H1 (cell line): Measurements from ENCODE around the gene SSX2IP. TPM values are rescaled to one million over a fixed set of nuclear protein-coding genes. Genes with fewer than 3 reads are reported as not detected.

ENCODE experiments used
- CTCF ChIA-PET: fragments of 300-600 bp; sonication (Branson Sonifier 250); formaldehyde crosslinking; loops from one replicate; lab custom pipeline; 2021; ENCODE audit not compliant: partially characterized antibody; lab: Charles Lee
- POLR2A ChIA-PET: fragments of 300-600 bp; sonication (Branson Sonifier 250); formaldehyde crosslinking; loops from one replicate; lab custom pipeline; 2021; ENCODE audit warnings: inconsistent platforms; ENCODE audit not compliant: partially characterized antibody; lab: Charles Lee
- DNase-seq, 2 experiments: peaks; one replicate each; pipeline versions ENCODE4 v3.0.0 to v3.0.0-alpha.2; 2010 to 2022; ENCODE audit warnings: low spot score in 2 of 2, low read depth in 1 of 2, mixed read lengths in 1 of 2
- FAIRE-seq: peaks from 2 replicates; lab custom pipeline; 2011; peaks lifted over from hg19 to GRCh38; lab: Jason Lieb, UNC
- H2AFZ ChIP-seq: 2 replicates; pipeline ENCODE4 v1.8.1; 2012; ENCODE audit warnings: low read length, inconsistent platforms
- H2AK5ac ChIP-seq: 2 replicates; pipeline ENCODE4 v1.6.1; 2013; ENCODE audit warnings: low read depth, low read length
- H2BK120ac ChIP-seq: replicated peaks from 2 replicates; pipeline ENCODE3; 2013; ENCODE audit warnings: low read depth, low read length, inconsistent platforms
- H2BK12ac ChIP-seq: 2 replicates; pipeline ENCODE4 v1.6.1; 2013; ENCODE audit warnings: low read depth, low read length
- H2BK15ac ChIP-seq: 2 replicates; pipeline ENCODE4 v1.6.1; 2013; ENCODE audit warnings: low read length
- H2BK20ac ChIP-seq: 2 replicates; pipeline ENCODE4 v1.6.1; 2013; ENCODE audit warnings: low read length
- H2BK5ac ChIP-seq: 2 replicates; pipeline ENCODE4 v1.6.1; 2013; ENCODE audit warnings: low read depth, low read length
- H3K14ac ChIP-seq: 2 replicates; pipeline ENCODE4 v1.6.1; 2013; ENCODE audit warnings: inconsistent platforms; ENCODE audit not compliant: insufficient read length
- H3K18ac ChIP-seq: 2 replicates; pipeline ENCODE4 v1.6.1; 2013; ENCODE audit warnings: low read length; ENCODE audit errors: extremely low read depth
- H3K23ac ChIP-seq: 2 replicates; pipeline ENCODE4 v1.6.1; 2013; ENCODE audit warnings: inconsistent platforms; ENCODE audit not compliant: insufficient read length
- H3K23me2 ChIP-seq: 2 replicates; pipeline ENCODE4 v1.6.1; 2013; ENCODE audit warnings: low read depth, low read length
- H3K27ac ChIP-seq: 2 replicates; pipeline ENCODE4 v1.6.1; 2011; ENCODE audit warnings: low read depth, low read length, inconsistent platforms
- H3K27me3 ChIP-seq, 4 experiments: replicated peaks in 1 of 4; 1 replicate in 1 of 4; 2 replicates in 3 of 4; pipeline versions ENCODE4 v1.6.1 to v1.8.1; 2011 to 2013; ENCODE audit warnings: low read length in 3 of 4, mild to moderate bottlenecking in 3 of 4, inconsistent platforms in 2 of 4, mixed read lengths in 2 of 4, moderate library complexity in 1 of 4; ENCODE audit not compliant: control insufficient read depth in 3 of 4, insufficient read depth in 3 of 4; ENCODE audit errors: extremely low read depth in 1 of 4
- H3K36me3 ChIP-seq, 4 experiments: 2 replicates each; pipeline versions ENCODE4 v1.6.1 to v1.8.1; 2011 to 2013; ENCODE audit warnings: mild to moderate bottlenecking in 4 of 4, low read length in 3 of 4, moderate library complexity in 2 of 4, control low read depth in 1 of 4, inconsistent platforms in 1 of 4; ENCODE audit not compliant: insufficient read depth in 4 of 4, control insufficient read depth in 2 of 4
- H3K4ac ChIP-seq: replicated peaks from 2 replicates; pipeline ENCODE3; 2013; ENCODE audit warnings: low read length, low read depth, mixed read lengths, inconsistent platforms; ENCODE audit not compliant: insufficient read length
- H3K4me1 ChIP-seq, 4 experiments: replicated peaks in 1 of 4; 1 replicate in 1 of 4; 2 replicates in 3 of 4; pipeline versions ENCODE4 v1.6.1 to v1.8.1; 2011 to 2013; ENCODE audit warnings: low read length in 3 of 4, inconsistent platforms in 2 of 4, mixed read lengths in 1 of 4; ENCODE audit not compliant: insufficient read depth in 4 of 4, control insufficient read depth in 3 of 4
- H3K4me2 ChIP-seq, 2 experiments: 2 replicates each; pipeline versions ENCODE4 v1.6.1 to v1.8.1; 2011 to 2013; ENCODE audit warnings: low read depth in 2 of 2, low read length in 2 of 2, control low read depth in 1 of 2, inconsistent platforms in 1 of 2, mild to moderate bottlenecking in 1 of 2; ENCODE audit not compliant: insufficient read depth in 1 of 2
- H3K4me3 ChIP-seq, 4 experiments: fragments of 200-600, 300-600 bp in 1 of 4; sonication (generic), shearing (Covaris generic), sonication (Bioruptor Twin) in 1 of 4; 2 replicates each; pipeline versions ENCODE4 v1.5.1 to v1.8.1; 2011 to 2016; ENCODE audit warnings: low read length in 4 of 4, low read depth in 3 of 4, control low read depth in 2 of 4, inconsistent platforms in 2 of 4, mild to moderate bottlenecking in 2 of 4, mixed read lengths in 1 of 4, moderate library complexity in 1 of 4; ENCODE audit not compliant: insufficient read depth in 2 of 4; ENCODE audit errors: extremely low read depth in 1 of 4
- H3K56ac ChIP-seq: replicated peaks from 2 replicates; pipeline ENCODE3; 2013; ENCODE audit warnings: low read depth, mild to moderate bottlenecking, mixed read lengths, low read length, inconsistent platforms; ENCODE audit not compliant: insufficient read length
- H3K79me1 ChIP-seq: 2 replicates; pipeline ENCODE4 v1.6.1; 2013; ENCODE audit warnings: low read depth, low read length, control low read depth
- H3K79me2 ChIP-seq, 2 experiments: 2 replicates each; pipeline versions ENCODE4 v1.6.1 to v1.8.1; 2012 to 2013; ENCODE audit warnings: low read length in 2 of 2, mild to moderate bottlenecking in 2 of 2, inconsistent platforms in 1 of 2; ENCODE audit not compliant: insufficient read depth in 2 of 2, control insufficient read depth in 1 of 2
- H3K9ac ChIP-seq, 4 experiments: replicated peaks in 1 of 4; 1 replicate in 1 of 4; 2 replicates in 3 of 4; pipeline versions ENCODE4 v1.6.1 to v1.8.1; 2011 to 2013; ENCODE audit warnings: low read depth in 3 of 4, low read length in 3 of 4, control low read depth in 2 of 4, mild to moderate bottlenecking in 2 of 4, moderate library complexity in 2 of 4, inconsistent platforms in 1 of 4; ENCODE audit errors: extremely low read depth in 1 of 4
- H3K9me3 ChIP-seq, 2 experiments: 2 replicates each; pipeline versions ENCODE4 v1.6.1 to v1.8.1; 2012 to 2013; ENCODE audit warnings: mild to moderate bottlenecking in 2 of 2, moderate library complexity in 2 of 2, control low read depth in 1 of 2, inconsistent platforms in 1 of 2, low read depth in 1 of 2, low read length in 1 of 2, mixed read lengths in 1 of 2; ENCODE audit not compliant: insufficient read depth in 2 of 2
- H4K20me1 ChIP-seq, 2 experiments: replicated peaks in 1 of 2; 2 replicates each; pipeline versions ENCODE3 to v1.8.1; 2011 to 2013; ENCODE audit warnings: inconsistent platforms in 2 of 2, low read length in 2 of 2, mild to moderate bottlenecking in 1 of 2; ENCODE audit not compliant: insufficient read depth in 2 of 2, control insufficient read depth in 1 of 2
- H4K5ac ChIP-seq: 2 replicates; pipeline ENCODE4 v1.6.1; 2013; ENCODE audit warnings: low read length, low read depth, mixed read lengths, inconsistent platforms; ENCODE audit not compliant: insufficient read length
- H4K8ac ChIP-seq: 2 replicates; pipeline ENCODE4 v1.8.0; 2013; ENCODE audit warnings: mild to moderate bottlenecking, moderate library complexity, low read length, inconsistent platforms; ENCODE audit not compliant: insufficient read depth; ENCODE audit errors: extremely low read depth
- H4K91ac ChIP-seq: replicated peaks from 2 replicates; pipeline ENCODE3; 2013; ENCODE audit warnings: low read length, mixed read lengths, inconsistent platforms; ENCODE audit not compliant: insufficient read length
- NANOG ChIP-seq: IDR thresholded peaks from 2 replicates; pipeline ENCODE4 v1.6.1; 2011; ENCODE audit warnings: low read length, low read depth, mild to moderate bottlenecking, inconsistent platforms; ENCODE audit not compliant: insufficient read depth, poor library complexity, severe bottlenecking
- RAD21 ChIP-seq, 2 experiments: IDR thresholded peaks in 1 of 2; conservative IDR thresholded peaks in 1 of 2; 2 replicates each; pipeline ENCODE4 v1.6.1; 2011; ENCODE audit warnings: low read depth in 2 of 2, low read length in 2 of 2, improper control_type of control experiment in 1 of 2, inconsistent platforms in 1 of 2, mild to moderate bottlenecking in 1 of 2, moderate library complexity in 1 of 2
- SP1 ChIP-seq: IDR thresholded peaks from 2 replicates; pipeline ENCODE4 v1.6.1; 2011; ENCODE audit warnings: low read depth, low read length
- TCF12 ChIP-seq: IDR thresholded peaks from 2 replicates; pipeline ENCODE4 v1.6.1; 2011; ENCODE audit warnings: low read depth, mild to moderate bottlenecking, low read length
- USF2 ChIP-seq: IDR thresholded peaks from 2 replicates; pipeline ENCODE4 v1.6.1; 2011; ENCODE audit warnings: low read length, improper control_type of control experiment
- WGBS, 2 experiments: shearing (Covaris generic) in 1 of 2; methylation state at CpG; one replicate each; pipeline versions ENCODE4 v1.1.6 to v1.1.7; 2013 to 2015; ENCODE audit warnings: low lambda C conversion rate in 2 of 2, mixed read lengths in 2 of 2, inconsistent platforms in 1 of 2, low coverage in 1 of 2, missing lambda C conversion rate in 1 of 2; ENCODE audit not compliant: insufficient replicate concordance in 2 of 2, insufficient coverage in 1 of 2, insufficient read length in 1 of 2; ENCODE audit errors: extremely low coverage in 1 of 2, missing lambda C conversion rate in 1 of 2; 5-methylcytosine and 5-hydroxymethylcytosine counted together
- polyA plus RNA-seq, 7 experiments: library from polyadenylated mRNA; depleted of rRNA in 3 of 7; stranded (reverse) in 5 of 7; unstranded in 2 of 7; fragments of >200 nt in 5 of 7; fragments of 200-250 nt in 2 of 7; gene quantifications; 1 replicate in 5 of 7; 2 replicates in 1 of 7; 4 replicates in 1 of 7; pipeline versions ENCODE4 v1.2.1 to v1.2.3, GENCODE V29; 2011 to 2013; ENCODE audit warnings: missing spikeins in 2 of 7, mixed read lengths in 2 of 7
- total RNA-seq: library from RNA; stranded (reverse); fragmentation: NEBNext Ultra II Directional; extraction: Animal tissue kit (Norgen Biotek cat#: 25700); gene quantifications from 2 replicates; pipeline ENCODE4 v1.2.1, GENCODE V29; 2021

Gene SSX2IP
- total and polyA plus RNA-seq, 2 of the 8 experiments (the other 6 are each of a cell fraction or from before 2014, with no cell fraction given) = 4.0 to 31.3 TPM

GRCh38 chr1:84722794-84723193 is 32.5 kb upstream of the SSX2IP start:
- Histone ChIP-seq H3K79me2 (no peaks in the 10 kb centered on the region), H3K4me1 (peaks cover 0 to 5% (median 0%) of the 10 kb centered on the region in 4 experiments; a peak in 2 of 7 replicates), H3K4ac (no peak overlapping the region), H3K56ac (no peak overlapping the region), H3K14ac (no peak overlapping the region), H3K18ac (no peak overlapping the region), H4K91ac (no peak overlapping the region), H3K79me1 (no peaks in the 10 kb centered on the region), H2BK5ac (no peak overlapping the region), H3K27ac (no peak overlapping the region), H2BK12ac (no peak overlapping the region), H2AFZ (no peak overlapping the region), H3K23ac (no peak overlapping the region), H3K23me2 (no peaks in the 10 kb centered on the region), H2BK20ac (no peak overlapping the region), H4K5ac (no peak overlapping the region), H2BK120ac (no peak overlapping the region), H3K27me3 (no peaks in the 10 kb centered on the region), H3K4me2 (no peak overlapping the region), H2BK15ac (no peak overlapping the region), H4K8ac (no peak overlapping the region), H3K36me3 (no peaks in the 10 kb centered on the region), H3K9ac (no peak overlapping the region), H4K20me1 (no peaks in the 10 kb centered on the region), H3K4me3 (no peak overlapping the region), H2AK5ac (no peak overlapping the region), H3K9me3 (no peaks in the 10 kb centered on the region)
- ChIA-PET POLR2A (no interaction called here), CTCF (interaction anchor here (0.7 to 8.3 kb wide), 12 partner anchors 9 to 212 kb away, joined by 3 to 58 read pairs (median 11); no protein-coding TSS in a partner anchor)
- FAIRE-seq (no peak), DNase-seq (no peak)
- WGBS, 2 experiments = 83% methylated on average over 3 of the region's 3 CpGs; no CpG with 5 or more reads in 1 of the 2 experiments
- TF ChIP-seq TCF12 (no peak), NANOG (no peak), USF2 (no peak), SP1 (no peak), RAD21 (IDR thresholded peaks at IDR 0.05 in 1 of 2, conservative IDR thresholded peaks at IDR 0.05 in 1 of 2; ENCODE audit: low read depth in 2 of 2, low read length in 2 of 2) (no peak)
